H1 (cell line): ENCODE results near the gene TNFAIP8L3. TPM values are rescaled to one million over a fixed set of nuclear protein-coding genes. Genes with fewer than 3 reads are reported as not detected.

ENCODE experiments used
- CTCF ChIA-PET: fragments of 300-600 bp; sonication (Branson Sonifier 250); formaldehyde crosslinking; loops from one replicate; lab custom pipeline; 2021; ENCODE audit not compliant: partially characterized antibody; lab: Charles Lee
- POLR2A ChIA-PET: fragments of 300-600 bp; sonication (Branson Sonifier 250); formaldehyde crosslinking; loops from one replicate; lab custom pipeline; 2021; ENCODE audit warnings: inconsistent platforms; ENCODE audit not compliant: partially characterized antibody; lab: Charles Lee
- DNase-seq, 2 experiments: peaks; one replicate each; pipeline versions ENCODE4 v3.0.0 to v3.0.0-alpha.2; 2010 to 2022; ENCODE audit warnings: low spot score in 2 of 2, low read depth in 1 of 2, mixed read lengths in 1 of 2
- FAIRE-seq: peaks from 2 replicates; lab custom pipeline; 2011; peaks lifted over from hg19 to GRCh38; lab: Jason Lieb, UNC
- H2AFZ ChIP-seq: 2 replicates; pipeline ENCODE4 v1.8.1; 2012; ENCODE audit warnings: low read length, inconsistent platforms
- H2AK5ac ChIP-seq: 2 replicates; pipeline ENCODE4 v1.6.1; 2013; ENCODE audit warnings: low read depth, low read length
- H2BK120ac ChIP-seq: replicated peaks from 2 replicates; pipeline ENCODE3; 2013; ENCODE audit warnings: low read depth, low read length, inconsistent platforms
- H2BK12ac ChIP-seq: 2 replicates; pipeline ENCODE4 v1.6.1; 2013; ENCODE audit warnings: low read depth, low read length
- H2BK15ac ChIP-seq: 2 replicates; pipeline ENCODE4 v1.6.1; 2013; ENCODE audit warnings: low read length
- H2BK20ac ChIP-seq: 2 replicates; pipeline ENCODE4 v1.6.1; 2013; ENCODE audit warnings: low read length
- H2BK5ac ChIP-seq: 2 replicates; pipeline ENCODE4 v1.6.1; 2013; ENCODE audit warnings: low read depth, low read length
- H3K14ac ChIP-seq: 2 replicates; pipeline ENCODE4 v1.6.1; 2013; ENCODE audit warnings: inconsistent platforms; ENCODE audit not compliant: insufficient read length
- H3K18ac ChIP-seq: 2 replicates; pipeline ENCODE4 v1.6.1; 2013; ENCODE audit warnings: low read length; ENCODE audit errors: extremely low read depth
- H3K23ac ChIP-seq: 2 replicates; pipeline ENCODE4 v1.6.1; 2013; ENCODE audit warnings: inconsistent platforms; ENCODE audit not compliant: insufficient read length
- H3K23me2 ChIP-seq: 2 replicates; pipeline ENCODE4 v1.6.1; 2013; ENCODE audit warnings: low read depth, low read length
- H3K27ac ChIP-seq: 2 replicates; pipeline ENCODE4 v1.6.1; 2011; ENCODE audit warnings: low read depth, low read length, inconsistent platforms
- H3K27me3 ChIP-seq, 4 experiments: replicated peaks in 1 of 4; 1 replicate in 1 of 4; 2 replicates in 3 of 4; pipeline versions ENCODE4 v1.6.1 to v1.8.1; 2011 to 2013; ENCODE audit warnings: low read length in 3 of 4, mild to moderate bottlenecking in 3 of 4, inconsistent platforms in 2 of 4, mixed read lengths in 2 of 4, moderate library complexity in 1 of 4; ENCODE audit not compliant: control insufficient read depth in 3 of 4, insufficient read depth in 3 of 4; ENCODE audit errors: extremely low read depth in 1 of 4
- H3K36me3 ChIP-seq, 4 experiments: 2 replicates each; pipeline versions ENCODE4 v1.6.1 to v1.8.1; 2011 to 2013; ENCODE audit warnings: mild to moderate bottlenecking in 4 of 4, low read length in 3 of 4, moderate library complexity in 2 of 4, control low read depth in 1 of 4, inconsistent platforms in 1 of 4; ENCODE audit not compliant: insufficient read depth in 4 of 4, control insufficient read depth in 2 of 4
- H3K4ac ChIP-seq: replicated peaks from 2 replicates; pipeline ENCODE3; 2013; ENCODE audit warnings: low read length, low read depth, mixed read lengths, inconsistent platforms; ENCODE audit not compliant: insufficient read length
- H3K4me1 ChIP-seq, 4 experiments: replicated peaks in 1 of 4; 1 replicate in 1 of 4; 2 replicates in 3 of 4; pipeline versions ENCODE4 v1.6.1 to v1.8.1; 2011 to 2013; ENCODE audit warnings: low read length in 3 of 4, inconsistent platforms in 2 of 4, mixed read lengths in 1 of 4; ENCODE audit not compliant: insufficient read depth in 4 of 4, control insufficient read depth in 3 of 4
- H3K4me2 ChIP-seq, 2 experiments: 2 replicates each; pipeline versions ENCODE4 v1.6.1 to v1.8.1; 2011 to 2013; ENCODE audit warnings: low read depth in 2 of 2, low read length in 2 of 2, control low read depth in 1 of 2, inconsistent platforms in 1 of 2, mild to moderate bottlenecking in 1 of 2; ENCODE audit not compliant: insufficient read depth in 1 of 2
- H3K4me3 ChIP-seq, 4 experiments: fragments of 200-600, 300-600 bp in 1 of 4; sonication (generic), shearing (Covaris generic), sonication (Bioruptor Twin) in 1 of 4; 2 replicates each; pipeline versions ENCODE4 v1.5.1 to v1.8.1; 2011 to 2016; ENCODE audit warnings: low read length in 4 of 4, low read depth in 3 of 4, control low read depth in 2 of 4, inconsistent platforms in 2 of 4, mild to moderate bottlenecking in 2 of 4, mixed read lengths in 1 of 4, moderate library complexity in 1 of 4; ENCODE audit not compliant: insufficient read depth in 2 of 4; ENCODE audit errors: extremely low read depth in 1 of 4
- H3K56ac ChIP-seq: replicated peaks from 2 replicates; pipeline ENCODE3; 2013; ENCODE audit warnings: low read depth, mild to moderate bottlenecking, mixed read lengths, low read length, inconsistent platforms; ENCODE audit not compliant: insufficient read length
- H3K79me1 ChIP-seq: 2 replicates; pipeline ENCODE4 v1.6.1; 2013; ENCODE audit warnings: low read depth, low read length, control low read depth
- H3K79me2 ChIP-seq, 2 experiments: 2 replicates each; pipeline versions ENCODE4 v1.6.1 to v1.8.1; 2012 to 2013; ENCODE audit warnings: low read length in 2 of 2, mild to moderate bottlenecking in 2 of 2, inconsistent platforms in 1 of 2; ENCODE audit not compliant: insufficient read depth in 2 of 2, control insufficient read depth in 1 of 2
- H3K9ac ChIP-seq, 4 experiments: replicated peaks in 1 of 4; 1 replicate in 1 of 4; 2 replicates in 3 of 4; pipeline versions ENCODE4 v1.6.1 to v1.8.1; 2011 to 2013; ENCODE audit warnings: low read depth in 3 of 4, low read length in 3 of 4, control low read depth in 2 of 4, mild to moderate bottlenecking in 2 of 4, moderate library complexity in 2 of 4, inconsistent platforms in 1 of 4; ENCODE audit errors: extremely low read depth in 1 of 4
- H3K9me3 ChIP-seq, 2 experiments: 2 replicates each; pipeline versions ENCODE4 v1.6.1 to v1.8.1; 2012 to 2013; ENCODE audit warnings: mild to moderate bottlenecking in 2 of 2, moderate library complexity in 2 of 2, control low read depth in 1 of 2, inconsistent platforms in 1 of 2, low read depth in 1 of 2, low read length in 1 of 2, mixed read lengths in 1 of 2; ENCODE audit not compliant: insufficient read depth in 2 of 2
- H4K20me1 ChIP-seq, 2 experiments: replicated peaks in 1 of 2; 2 replicates each; pipeline versions ENCODE3 to v1.8.1; 2011 to 2013; ENCODE audit warnings: inconsistent platforms in 2 of 2, low read length in 2 of 2, mild to moderate bottlenecking in 1 of 2; ENCODE audit not compliant: insufficient read depth in 2 of 2, control insufficient read depth in 1 of 2
- H4K5ac ChIP-seq: 2 replicates; pipeline ENCODE4 v1.6.1; 2013; ENCODE audit warnings: low read length, low read depth, mixed read lengths, inconsistent platforms; ENCODE audit not compliant: insufficient read length
- H4K8ac ChIP-seq: 2 replicates; pipeline ENCODE4 v1.8.0; 2013; ENCODE audit warnings: mild to moderate bottlenecking, moderate library complexity, low read length, inconsistent platforms; ENCODE audit not compliant: insufficient read depth; ENCODE audit errors: extremely low read depth
- H4K91ac ChIP-seq: replicated peaks from 2 replicates; pipeline ENCODE3; 2013; ENCODE audit warnings: low read length, mixed read lengths, inconsistent platforms; ENCODE audit not compliant: insufficient read length
- KDM5A ChIP-seq: fragments of 200-600 bp; IDR thresholded peaks from 2 replicates; pipeline ENCODE4 v1.7.1; 2012; ENCODE audit warnings: mild to moderate bottlenecking, low read length, inconsistent platforms, mixed read lengths
- NANOG ChIP-seq: IDR thresholded peaks from 2 replicates; pipeline ENCODE4 v1.6.1; 2011; ENCODE audit warnings: low read length, low read depth, mild to moderate bottlenecking, inconsistent platforms; ENCODE audit not compliant: insufficient read depth, poor library complexity, severe bottlenecking
- WGBS, 2 experiments: shearing (Covaris generic) in 1 of 2; methylation state at CpG; one replicate each; pipeline versions ENCODE4 v1.1.6 to v1.1.7; 2013 to 2015; ENCODE audit warnings: low lambda C conversion rate in 2 of 2, mixed read lengths in 2 of 2, inconsistent platforms in 1 of 2, low coverage in 1 of 2, missing lambda C conversion rate in 1 of 2; ENCODE audit not compliant: insufficient replicate concordance in 2 of 2, insufficient coverage in 1 of 2, insufficient read length in 1 of 2; ENCODE audit errors: extremely low coverage in 1 of 2, missing lambda C conversion rate in 1 of 2; 5-methylcytosine and 5-hydroxymethylcytosine counted together
- polyA plus RNA-seq, 7 experiments: library from polyadenylated mRNA; depleted of rRNA in 3 of 7; stranded (reverse) in 5 of 7; unstranded in 2 of 7; fragments of >200 nt in 5 of 7; fragments of 200-250 nt in 2 of 7; gene quantifications; 1 replicate in 5 of 7; 2 replicates in 1 of 7; 4 replicates in 1 of 7; pipeline versions ENCODE4 v1.2.1 to v1.2.3, GENCODE V29; 2011 to 2013; ENCODE audit warnings: missing spikeins in 2 of 7, mixed read lengths in 2 of 7
- total RNA-seq: library from RNA; stranded (reverse); fragmentation: NEBNext Ultra II Directional; extraction: Animal tissue kit (Norgen Biotek cat#: 25700); gene quantifications from 2 replicates; pipeline ENCODE4 v1.2.1, GENCODE V29; 2021

The TNFAIP8L3 gene
- total and polyA plus RNA-seq, 2 of the 8 experiments (the other 6 are each of a cell fraction or from before 2014, with no cell fraction given), result 0.23 to 0.67 TPM

DNA sequence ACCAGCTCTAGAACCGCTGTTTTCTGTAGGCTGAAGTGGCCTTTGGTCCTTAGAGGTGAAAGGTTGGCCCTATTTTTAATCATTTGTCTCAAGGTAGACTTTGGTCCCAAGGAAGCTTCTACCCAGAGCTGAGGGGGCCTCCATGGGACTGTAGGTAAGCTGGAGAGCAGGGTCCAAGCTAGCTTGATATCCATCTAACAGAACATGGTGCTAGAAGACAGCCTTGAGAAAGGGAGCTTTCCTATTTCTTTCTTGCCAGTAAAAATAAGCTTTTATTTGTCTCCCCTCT, 3.6 kb upstream of the TNFAIP8L3 start:
- Histone ChIP-seq H2BK5ac (no peak overlapping the region), H2AK5ac (no peak overlapping the region), H4K5ac (no peak overlapping the region), H3K4ac (no peak overlapping the region), H2AFZ (no peak overlapping the region), H4K8ac (no peak overlapping the region), H3K23me2 (peaks cover 5% of the 10 kb centered on the region), H3K27me3 (peaks cover 10 to 28% (median 25%) of the 10 kb centered on the region in 4 experiments), H3K4me1 (peaks cover 0 to 3% (median 0%) of the 10 kb centered on the region in 4 experiments; a peak in 2 of 7 replicates), H3K79me1 (no peaks in the 10 kb centered on the region), H2BK20ac (no peak overlapping the region), H4K91ac (no peak overlapping the region), H3K9ac (no peak overlapping the region), H3K4me3 (no peak overlapping the region), H2BK15ac (no peak overlapping the region), H4K20me1 (peaks cover 0 to 5% of the 10 kb centered on the region in 2 experiments)
- no peak for DNase-seq
- CTCF ChIA-PET, result no interaction called here
- 95% methylated on average over 1 of the region's 1 CpG; no CpG with 5 or more reads in 1 of the 2 experiments for WGBS, 2 experiments
- TF ChIP-seq NANOG (no peak), KDM5A (no peak)
- TF ChIP-seq, all 59 proteins: peak for 0
- FAIRE-seq, result no peak
- Histone ChIP-seq H3K79me2 (no peaks in the 10 kb centered on the region), H2BK120ac (no peak overlapping the region), H3K14ac (no peak overlapping the region), H3K9me3 (no peaks in the 10 kb centered on the region), H3K4me2 (no peak overlapping the region), H3K56ac (no peak overlapping the region), H3K27ac (no peak overlapping the region), H3K18ac (no peak overlapping the region), H3K36me3 (no peaks in the 10 kb centered on the region; a peak in 1 of 8 replicates), H2BK12ac (no peak overlapping the region), H3K23ac (no peak overlapping the region)
- POLR2A ChIA-PET, result interaction anchor here (0.7 to 2.8 kb wide), 2 partner anchors 21 to 189 kb away, joined by 3 to 10 read pairs; no protein-coding TSS in a partner anchor
